ENCODE results near the gene DDR2. TPM values are rescaled to one million over a fixed set of nuclear protein-coding genes. Genes with fewer than 3 reads are reported as not detected.

DDR2 gene
- total RNA-seq, 2 donors from 2014 or later, result 116 to 138 TPM

- intact Hi-C loops (cut with DNase I), result no loop called here
- DNase-seq (ENCODE audit: low spot score), result no peak
Measured at GRCh38 chr1:162666006-162666645, 33.9 kb downstream of the DDR2 start.

- intact Hi-C loops (cut with DNase I), result no loop called here
- no peak for DNase-seq (ENCODE audit: low spot score)
Measured at GRCh38 chr1:162667381-162668080, 35.3 kb downstream of the DDR2 start.

- no peak for DNase-seq (ENCODE audit: low spot score)
- intact Hi-C loops (cut with DNase I), result loop anchor here in 1 of 2 donors (5.0 kb wide), 1 partner anchor 39 kb away; the partner anchor contains the start of gene DDR2
Measured at GRCh38 chr1:162670928-162671663, 38.8 kb downstream of the DDR2 start.

- intact Hi-C loops (cut with DNase I), result loop anchor here in 1 of 2 donors (5.0 kb wide), 1 partner anchor 40 kb away; the partner anchor contains the start of gene DDR2
- DNase-seq (ENCODE audit: low spot score), result no peak
Measured at GRCh38 chr1:162671664-162672410, 39.6 kb downstream of the DDR2 start.

- intact Hi-C loops (cut with DNase I), result loop anchor here in 1 of 2 donors (5.0 kb wide), 1 partner anchor 40 kb away; the partner anchor contains the start of gene DDR2
- DNase-seq (ENCODE audit: low spot score), result no peak
Measured at GRCh38 chr1:162672622-162673260, 40.5 kb downstream of the DDR2 start.

- no peak for DNase-seq (ENCODE audit: low spot score)
- intact Hi-C loops (cut with DNase I), result loop anchor here in 1 of 2 donors (5.0 kb wide), 1 partner anchor 42 kb away; the partner anchor contains the start of gene DDR2
Measured at GRCh38 chr1:162674034-162674608, 41.9 kb downstream of the DDR2 start.

GRCh38 chr1:162676087-162676486, 43.8 kb downstream of the DDR2 start:
- DNase-seq (ENCODE audit: low spot score), result no peak
- intact Hi-C loops (cut with DNase I), result no loop called here

- intact Hi-C loops (cut with DNase I), result no loop called here
- DNase-seq (ENCODE audit: low spot score), result no peak
Measured at GRCh38 chr1:162676750-162677149, 44.5 kb downstream of the DDR2 start.

- DNase-seq (ENCODE audit: low spot score), result no peak
- intact Hi-C loops (cut with DNase I), result no loop called here
Measured at GRCh38 chr1:162677607-162678371, 45.5 kb downstream of the DDR2 start.

- DNase-seq (ENCODE audit: low spot score), result no peak
- intact Hi-C loops (cut with DNase I), result no loop called here
Measured at GRCh38 chr1:162678439-162678838, 46.2 kb downstream of the DDR2 start.

GRCh38 chr1:162679298-162679697, 47.0 kb downstream of the DDR2 start:
- intact Hi-C loops (cut with DNase I), result no loop called here
- no peak for DNase-seq (ENCODE audit: low spot score)

- no peak for DNase-seq (ENCODE audit: low spot score)
- intact Hi-C loops (cut with DNase I), result no loop called here
Measured at GRCh38 chr1:162680419-162681121, 48.3 kb downstream of the DDR2 start.

GRCh38 chr1:162681122-162681436, 48.8 kb downstream of the DDR2 start:
- DNase-seq (ENCODE audit: low spot score), result no peak
- intact Hi-C loops (cut with DNase I), result no loop called here

- intact Hi-C loops (cut with DNase I), result no loop called here
- DNase-seq (ENCODE audit: low spot score), result no peak
Measured at GRCh38 chr1:162682013-162682419, 49.8 kb downstream of the DDR2 start.

GRCh38 chr1:162687870-162688269, 55.6 kb downstream of the DDR2 start:
- intact Hi-C loops (cut with DNase I), result loop anchor here in 1 of 2 donors (2.0 to 5.0 kb wide), 2 partner anchors 23 to 56 kb away; partner anchors contain the start of gene DDR2
- DNase-seq (ENCODE audit: low spot score), result no peak

- intact Hi-C loops (cut with DNase I), result loop anchor here in 1 of 2 donors (2.0 to 5.0 kb wide), 2 partner anchors 22 to 56 kb away; partner anchors contain the start of gene DDR2
- DNase-seq (ENCODE audit: low spot score), result no peak
Measured at GRCh38 chr1:162688521-162688920, 56.3 kb downstream of the DDR2 start.

- intact Hi-C loops (cut with DNase I), result loop anchor here in 1 of 2 donors (2.0 to 5.0 kb wide), 2 partner anchors 22 to 57 kb away; partner anchors contain the start of gene DDR2
- no peak for DNase-seq (ENCODE audit: low spot score)
Measured at GRCh38 chr1:162688931-162689330, 56.7 kb downstream of the DDR2 start.

Measured in posterior vena cava (tissue), 2 donors.